GM12891 (cell line): ENCODE measurements around the gene POFUT2.

Source experiments
- DNase-seq: peaks from one replicate; pipeline ENCODE4 v3.0.0; 2011; ENCODE audit warnings: low spot score; ENCODE audit not compliant: insufficient read length
- FAIRE-seq: peaks from 2 replicates; lab custom pipeline; 2011; peaks lifted over from hg19 to GRCh38; lab: Jason Lieb, UNC
- PAX5 ChIP-seq: IDR thresholded peaks from 2 replicates; pipeline ENCODE4 v1.6.1; 2011; ENCODE audit warnings: low read length, moderate library complexity, mild to moderate bottlenecking; ENCODE audit not compliant: insufficient read depth, severe bottlenecking
- POLR2A ChIP-seq: IDR thresholded peaks from 2 replicates; pipeline ENCODE4 v1.6.1; 2011; ENCODE audit warnings: low read depth, low read length, control low read depth
- POLR2AphosphoS5 ChIP-seq: IDR thresholded peaks from 2 replicates; pipeline ENCODE4 v1.6.1; 2011; ENCODE audit warnings: low read depth, low read length, control low read depth
- POU2F2 ChIP-seq: IDR thresholded peaks from 2 replicates; pipeline ENCODE4 v1.6.1; 2011; ENCODE audit warnings: low read depth, mild to moderate bottlenecking, control low read depth, low read length, moderate library complexity
- SPI1 ChIP-seq: IDR thresholded peaks from 2 replicates; pipeline ENCODE4 v1.6.1; 2011; ENCODE audit warnings: low read depth, low read length, control low read depth
- TAF1 ChIP-seq: IDR thresholded peaks from 2 replicates; pipeline ENCODE4 v1.6.1; 2011; ENCODE audit warnings: low read depth, low read length, control low read depth

POFUT2 gene

GRCh38 chr21:45256912-45257672 is 30.6 kb downstream of the POFUT2 start:
- DNase-seq (no peak), FAIRE-seq (no peak)
- TF ChIP-seq POLR2AphosphoS5 = no peak

DNA sequence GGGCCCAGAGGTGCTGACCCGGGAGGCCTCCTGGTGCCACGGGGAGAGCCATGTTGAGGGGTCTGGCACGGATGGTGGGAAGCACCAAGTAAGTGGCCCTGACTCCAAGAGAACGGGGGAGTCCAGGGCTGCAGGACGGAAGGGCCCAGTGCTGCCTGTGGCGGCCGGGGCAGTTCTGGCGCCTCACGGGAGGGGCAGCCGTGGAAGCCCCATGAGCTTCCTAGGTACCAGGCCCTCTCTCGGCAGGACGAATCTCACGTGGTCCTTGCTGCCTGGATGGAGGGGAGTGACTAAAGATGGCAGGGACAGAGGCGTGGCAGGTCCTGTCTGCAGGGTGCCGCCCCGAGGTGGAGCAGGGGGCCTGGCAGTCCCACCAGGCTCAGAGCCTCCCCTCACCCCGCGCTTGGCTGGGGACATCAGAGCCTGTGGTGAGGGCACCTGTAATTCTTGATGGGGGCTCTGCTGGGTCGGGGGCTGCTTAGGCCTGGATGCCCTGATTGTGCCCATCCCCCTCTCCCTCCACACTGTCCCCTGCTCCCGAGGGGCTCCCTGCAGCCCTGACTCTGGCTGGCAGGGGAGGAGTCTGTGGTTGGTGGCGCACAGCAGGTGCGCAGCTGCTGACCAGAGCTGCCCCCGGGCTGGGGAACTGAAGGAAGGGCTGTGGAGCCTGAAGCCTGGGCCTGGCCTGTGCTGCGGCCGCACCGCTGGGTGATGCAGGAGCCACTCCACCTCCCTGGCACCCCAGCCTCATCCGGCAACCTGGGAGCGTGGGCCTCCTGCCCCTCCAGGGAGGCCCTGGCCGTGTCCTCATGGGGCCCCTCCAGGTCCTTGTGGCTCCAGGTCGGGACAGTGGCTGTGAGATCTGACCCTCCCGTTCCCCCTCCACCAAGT is 31.4 kb downstream of the POFUT2 start:
- no peak for TF ChIP-seq POLR2A
- TF ChIP-seq SPI1 = no peak
- no peak for TF ChIP-seq PAX5
- no peak for TF ChIP-seq POLR2AphosphoS5
- TF ChIP-seq TAF1 = no peak
- no peak for TF ChIP-seq POU2F2
- FAIRE-seq (no peak), DNase-seq (no peak)

DNA sequence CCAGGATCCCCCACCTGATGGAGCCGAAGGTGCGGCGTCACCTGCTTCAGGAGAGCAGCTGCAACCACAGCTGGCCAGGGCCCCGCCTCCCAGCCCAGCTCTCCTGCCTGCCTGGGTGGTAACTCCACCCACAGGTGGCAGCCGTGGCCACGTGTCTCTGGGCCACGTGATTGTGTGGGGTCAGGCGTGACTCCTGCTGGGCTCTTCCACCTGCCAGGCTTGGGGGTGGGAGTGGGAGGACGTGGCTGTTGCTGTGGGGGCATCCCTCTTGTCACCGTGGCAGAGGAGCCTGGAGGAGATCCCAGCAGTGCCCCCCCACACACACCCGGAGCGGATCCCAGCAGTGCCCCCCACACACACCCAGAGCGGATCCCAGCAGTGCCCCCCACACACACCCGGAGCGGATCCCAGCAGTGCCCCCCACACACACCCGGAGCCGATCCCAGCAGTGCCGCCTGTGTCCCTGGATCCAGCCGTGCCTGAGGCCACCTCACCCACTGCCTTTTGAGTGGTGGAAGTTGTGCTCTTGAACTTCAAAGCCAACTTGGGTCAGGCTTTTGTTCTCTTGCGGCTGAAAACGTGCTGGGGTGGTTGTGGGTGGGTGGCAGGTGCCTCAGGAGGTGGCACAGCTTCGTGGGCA is 32.2 kb downstream of the POFUT2 start:
- DNase-seq (peak; percentile 51), FAIRE-seq (no peak)
- TF ChIP-seq POU2F2 (no peak), POLR2AphosphoS5 (no peak)

- no peak for FAIRE-seq
- TF ChIP-seq POLR2A (no peak), PAX5 (no peak), SPI1 (no peak), TAF1 (no peak), POLR2AphosphoS5 (no peak), POU2F2 (no peak)
- no peak for DNase-seq
These were observed 33.2 kb downstream of the POFUT2 start for GRCh38 chr21:45254460-45254930.

DNA sequence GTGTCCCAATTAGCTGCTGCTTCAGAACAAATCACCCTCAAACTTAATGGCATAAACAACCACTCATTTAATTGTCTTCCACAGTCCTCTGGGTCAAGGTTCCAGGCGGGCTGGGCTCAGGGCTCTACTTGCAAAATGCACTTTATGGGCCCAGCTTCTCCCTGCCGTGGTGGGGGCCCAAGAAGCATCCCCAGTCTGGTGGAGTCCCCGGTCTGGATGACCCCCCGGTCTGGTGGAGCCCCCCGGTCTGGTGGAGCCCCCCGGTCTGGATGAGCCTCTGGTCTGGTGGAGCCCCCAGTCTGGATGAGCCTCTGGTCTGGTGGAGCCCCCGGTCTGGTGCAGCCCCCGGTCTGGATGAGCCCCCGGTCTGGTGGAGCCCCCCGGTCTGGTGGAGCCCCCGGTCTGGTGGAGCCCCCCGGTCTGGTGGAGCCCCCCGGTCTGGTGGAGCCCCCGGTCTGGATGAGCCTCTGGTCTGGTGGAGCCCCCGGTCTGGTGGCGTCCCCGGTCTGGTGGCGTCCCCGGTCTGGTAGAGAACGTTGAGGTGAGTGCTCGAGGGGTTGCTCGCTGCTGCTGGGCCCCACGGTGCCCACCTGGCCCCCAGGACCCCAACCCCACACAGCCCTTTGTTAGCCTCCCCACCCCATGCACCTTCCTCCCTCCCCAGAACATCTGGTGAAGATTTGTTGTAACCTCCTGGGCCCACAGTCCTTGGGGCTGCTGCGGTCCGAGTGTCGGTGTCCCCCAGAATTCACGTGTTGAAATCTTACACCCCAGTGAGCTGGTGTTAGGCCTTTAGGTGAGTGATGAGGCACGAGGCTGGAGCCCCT is 33.8 kb downstream of the POFUT2 start:
- FAIRE-seq (no peak), DNase-seq (no peak)
- TF ChIP-seq TAF1 = no peak
- no peak for TF ChIP-seq POU2F2
- no peak for TF ChIP-seq POLR2AphosphoS5
- no peak for TF ChIP-seq PAX5
- TF ChIP-seq SPI1 = no peak
- no peak for TF ChIP-seq POLR2A

- TF ChIP-seq POLR2AphosphoS5 (no peak), TAF1 (no peak), SPI1 (no peak), PAX5 (no peak), POLR2A (no peak)
- no peak for DNase-seq
- no peak for FAIRE-seq
These were observed 34.5 kb downstream of the POFUT2 start for GRCh38 chr21:45253180-45253579.

- DNase-seq = no peak
- FAIRE-seq = no peak
- TF ChIP-seq POLR2A = no peak
These were observed 35.2 kb downstream of the POFUT2 start for GRCh38 chr21:45252448-45252925.

DNA sequence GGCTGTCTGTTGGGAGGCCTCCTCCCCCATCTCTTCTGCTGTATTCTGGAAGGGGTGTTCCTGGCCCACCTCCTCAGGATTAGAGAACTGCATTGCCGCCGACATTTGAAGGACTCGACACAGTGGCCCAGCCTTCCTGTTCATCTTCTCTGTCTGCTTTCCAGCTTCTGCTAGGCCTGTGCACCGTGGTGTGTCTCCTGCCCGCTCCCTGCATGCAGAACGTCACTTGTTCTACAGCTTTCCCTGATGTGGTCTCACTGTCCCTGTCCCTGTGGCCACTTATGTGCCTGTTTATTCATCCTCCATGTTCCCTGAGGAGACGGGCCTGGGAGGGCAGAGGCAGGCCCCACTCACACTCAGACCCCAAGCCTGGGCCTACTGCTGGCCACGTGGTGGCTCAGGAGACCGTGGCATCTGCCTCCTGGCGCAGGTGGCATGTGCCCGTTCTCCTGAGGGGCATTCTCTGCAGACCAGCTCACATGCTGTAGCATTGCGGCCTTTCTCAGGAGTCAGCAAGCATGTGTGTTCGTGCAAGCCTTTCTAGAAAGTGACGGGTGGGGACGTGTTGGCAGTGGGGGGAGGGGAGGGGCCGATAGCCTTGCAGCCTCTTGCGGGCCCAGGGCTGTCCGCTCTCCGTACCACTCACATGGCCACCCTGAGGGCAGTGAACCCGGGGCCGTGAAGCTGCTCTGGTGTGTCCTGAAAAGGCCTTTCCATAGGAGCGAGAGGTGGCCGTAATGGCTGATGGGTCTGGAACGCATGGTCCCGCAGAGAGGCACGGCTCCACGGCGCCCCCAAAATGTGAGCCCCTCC is 35.9 kb downstream of the POFUT2 start:
- TF ChIP-seq TAF1 (no peak), POLR2AphosphoS5 (no peak), POLR2A (no peak), PAX5 (no peak), SPI1 (no peak)
- FAIRE-seq (no peak), DNase-seq (no peak)
